Glutamatergic neuron (in vitro differentiated cells): ENCODE results near the gene ZBTB7A. TPM values are rescaled to one million over a fixed set of nuclear protein-coding genes. Genes with fewer than 3 reads are reported as not detected.

Experiments
- DNase-seq: peaks from one replicate; pipeline ENCODE4 v3.0.0; 2022
- H3K27ac Mint-ChIP-seq: one replicate; pipeline ENCODE4 v1.8.0; 2020; ENCODE audit warnings: mild to moderate bottlenecking, mixed read lengths, inconsistent platforms; ENCODE audit not compliant: unreplicated experiment
- H3K27me3 Mint-ChIP-seq: one replicate; pipeline ENCODE4 v1.8.0; 2020; ENCODE audit warnings: mild to moderate bottlenecking, moderate library complexity, mixed read lengths, inconsistent platforms; ENCODE audit not compliant: unreplicated experiment
- H3K36me3 Mint-ChIP-seq: one replicate; pipeline ENCODE4 v1.8.0; 2020; ENCODE audit warnings: mild to moderate bottlenecking, mixed read lengths, inconsistent platforms; ENCODE audit not compliant: unreplicated experiment
- H3K4me1 Mint-ChIP-seq: one replicate; pipeline ENCODE4 v1.8.0; 2020; ENCODE audit warnings: mild to moderate bottlenecking, low read depth, mixed read lengths, inconsistent platforms; ENCODE audit not compliant: unreplicated experiment
- H3K4me3 Mint-ChIP-seq: one replicate; pipeline ENCODE4 v1.8.0; 2020; ENCODE audit warnings: mild to moderate bottlenecking, mixed read lengths, inconsistent platforms; ENCODE audit not compliant: unreplicated experiment
- H3K9me3 Mint-ChIP-seq: one replicate; pipeline ENCODE4 v1.8.0; 2020; ENCODE audit warnings: mild to moderate bottlenecking, moderate library complexity, mixed read lengths, inconsistent platforms; ENCODE audit not compliant: unreplicated experiment
- CTCF ChIP-seq: fragments of 200-600 bp; sonication (generic); IDR thresholded peaks from one replicate; pipeline ENCODE4 v1.5.0; 2021; ENCODE audit not compliant: partially characterized antibody, unreplicated experiment
- total RNA-seq: library from RNA; stranded (reverse); fragmentation: NEBNext Ultra II Directional; extraction: Animal tissue kit (Norgen Biotek cat#: 25700); gene quantifications from one replicate; pipeline ENCODE4 v1.2.1, GENCODE V29; 2021; ENCODE audit not compliant: unreplicated experiment

ZBTB7A gene
- total RNA-seq, 1 donor from 2014 or later: 21.8 TPM

- H3K9me3 Mint-ChIP-seq: peaks cover 4% of the 10 kb centered on the region
Observed at GRCh38 chr19:4064496-4065260, 2.0 kb downstream of the ZBTB7A start.

GRCh38 chr19:4064149-4064495, 2.6 kb downstream of the ZBTB7A start:
- H3K4me3 Mint-ChIP-seq: peak overlapping the region; percentile 94
- H3K4me1 Mint-ChIP-seq: peaks cover 2% of the 10 kb centered on the region
- no peak for TF ChIP-seq CTCF
- peak overlapping the region; percentile 88 for H3K27ac Mint-ChIP-seq
- peaks cover 4% of the 10 kb centered on the region for H3K9me3 Mint-ChIP-seq
- no peaks in the 10 kb centered on the region for H3K36me3 Mint-ChIP-seq
- no peak for DNase-seq
- peaks cover 5% of the 10 kb centered on the region for H3K27me3 Mint-ChIP-seq

More at GRCh38 chr19:4064496-4065260, 2.0 kb downstream of the ZBTB7A start:
- Mint-ChIP-seq H3K4me3 (no peak overlapping the region), H3K27ac (no peak overlapping the region), H3K27me3 (peaks cover 5% of the 10 kb centered on the region), H3K36me3 (no peaks in the 10 kb centered on the region), H3K4me1 (peaks cover 2% of the 10 kb centered on the region)
- TF ChIP-seq CTCF: no peak
- DNase-seq: peak; percentile 60

GRCh38 chr19:4063369-4064148, 3.1 kb downstream of the ZBTB7A start:
- Mint-ChIP-seq H3K27me3 (peaks cover 5% of the 10 kb centered on the region), H3K4me1 (peaks cover 2% of the 10 kb centered on the region), H3K9me3 (peaks cover 4% of the 10 kb centered on the region), H3K4me3 (peak overlapping the region; percentile 94), H3K36me3 (no peaks in the 10 kb centered on the region), H3K27ac (peak overlapping the region; percentile 88)
- no peak for TF ChIP-seq CTCF
- no peak for DNase-seq

- Mint-ChIP-seq H3K27me3 (peaks cover 5% of the 10 kb centered on the region), H3K9me3 (peaks cover 5% of the 10 kb centered on the region), H3K27ac (peak overlapping the region; percentile 17), H3K36me3 (no peaks in the 10 kb centered on the region), H3K4me1 (peaks cover 3% of the 10 kb centered on the region), H3K4me3 (no peak overlapping the region)
- no peak for DNase-seq
- TF ChIP-seq CTCF: no peak
Observed at GRCh38 chr19:4062419-4063368, 4.0 kb downstream of the ZBTB7A start.
